GM23248 (cell line): ENCODE data around the gene LRRN2. TPM values are rescaled to one million over a fixed set of nuclear protein-coding genes. Genes with fewer than 3 reads are reported as not detected.

Experiments used
- DNase-seq: peaks from one replicate; pipeline ENCODE4 v3.0.0-alpha.2; 2015
- H2AFZ ChIP-seq: fragments of 200-600 bp; sonication (generic); 2 replicates; pipeline ENCODE4 v1.6.1; 2016; ENCODE audit warnings: antibody characterized with exemption
- H3F3A ChIP-seq: fragments of 200-600 bp; sonication (generic); 2 replicates; pipeline ENCODE4 v1.6.1; 2016; ENCODE audit warnings: mild to moderate bottlenecking, antibody characterized with exemption, mixed run types; ENCODE audit not compliant: insufficient read depth
- H3K27ac ChIP-seq: fragments of 200-600 bp; sonication (generic); 2 replicates; pipeline ENCODE4 v1.5.1; 2016; ENCODE audit warnings: mild to moderate bottlenecking
- H3K27me3 ChIP-seq: fragments of 200-600 bp; sonication (generic); replicated peaks from 2 replicates; pipeline ENCODE4 v1.6.1; 2016; ENCODE audit warnings: mild to moderate bottlenecking; ENCODE audit not compliant: insufficient read depth
- H3K36me3 ChIP-seq: fragments of 200-600 bp; sonication (generic); 2 replicates; pipeline ENCODE4 v1.6.1; 2016; ENCODE audit warnings: low read depth, mild to moderate bottlenecking
- H3K4me1 ChIP-seq: fragments of 200-600 bp; sonication (generic); 2 replicates; pipeline ENCODE4 v1.6.1; 2016; ENCODE audit warnings: mild to moderate bottlenecking; ENCODE audit not compliant: insufficient read depth
- H3K4me2 ChIP-seq: fragments of 200-600 bp; sonication (generic); one replicate; pipeline ENCODE4 v1.6.1; 2016; ENCODE audit warnings: mild to moderate bottlenecking; ENCODE audit not compliant: unreplicated experiment
- H3K4me3 ChIP-seq: fragments of 200-600 bp; sonication (generic); 2 replicates; pipeline ENCODE4 v1.5.1; 2016; ENCODE audit warnings: mild to moderate bottlenecking
- H3K79me2 ChIP-seq: fragments of 200-600 bp; sonication (generic); 2 replicates; pipeline ENCODE4 v1.6.1; 2016; ENCODE audit warnings: mild to moderate bottlenecking; ENCODE audit not compliant: insufficient read depth
- H3K9ac ChIP-seq: fragments of 200-600 bp; sonication (generic); 2 replicates; pipeline ENCODE4 v1.6.1; 2016; ENCODE audit warnings: mild to moderate bottlenecking
- H3K9me2 ChIP-seq: fragments of 200-600 bp; sonication (generic); 2 replicates; pipeline ENCODE4 v1.6.1; 2016; ENCODE audit warnings: mixed run types, mild to moderate bottlenecking, moderate library complexity; ENCODE audit not compliant: insufficient read depth
- H3K9me3 ChIP-seq: fragments of 200-600 bp; sonication (generic); one replicate; pipeline ENCODE4 v1.6.1; 2017; ENCODE audit warnings: low read depth
- H4K20me1 ChIP-seq: fragments of 200-600 bp; sonication (generic); 2 replicates; pipeline ENCODE4 v1.6.0; 2016; ENCODE audit not compliant: insufficient read depth
- EZH2 ChIP-seq: fragments of 200-600 bp; sonication (generic); IDR thresholded peaks from 2 replicates; pipeline ENCODE4 v1.6.1; 2018; ENCODE audit warnings: antibody characterized with exemption, mild to moderate bottlenecking; ENCODE audit not compliant: insufficient read depth, poor library complexity, severe bottlenecking
- EZH2phosphoT487 ChIP-seq: fragments of 200-600 bp; sonication (generic); IDR thresholded peaks from 2 replicates; pipeline ENCODE4 v1.6.1; 2018; ENCODE audit warnings: antibody characterized with exemption, moderate library complexity, mild to moderate bottlenecking, low read depth; ENCODE audit not compliant: insufficient read depth
- WGBS, 2 experiments: methylation state at CpG; one replicate each; pipeline ENCODE4 v1.1.6; 2015 to 2017; ENCODE audit warnings: low lambda C conversion rate in 2 of 2, low coverage in 1 of 2; ENCODE audit errors: missing lambda C conversion rate in 2 of 2; 5-methylcytosine and 5-hydroxymethylcytosine counted together
- in situ Hi-C: fragments of 300-500 bp; cut with MboI; formaldehyde crosslinking; loops from 2 replicates; pipeline ENCODE4 v1.15.0; 2020
- polyA plus RNA-seq: library from polyadenylated mRNA; unstranded; fragments of >200 nt; fragmentation: Nextera tagmentation; extraction: Ambion mirVana; gene quantifications from 2 replicates; pipeline ENCODE4 v1.2.1, GENCODE V29; 2016
- total RNA-seq: library from RNA; depleted of rRNA; stranded (reverse); fragments of >200 nt; shearing (Covaris generic); gene quantifications from 2 replicates; pipeline ENCODE4 v1.2.3, GENCODE V29; 2014

LRRN2 gene
- total and polyA plus RNA-seq, 2 experiments from 2014 or later: 0.22 TPM; not detected in 1

GRCh38 chr1:204714194-204714860 is 28.8 kb upstream of the LRRN2 start:
- WGBS, 2 experiments: 36 to 40% methylated on average over 6 of the region's 6 CpGs
- Histone ChIP-seq H3K9me2 (no peaks in the 10 kb centered on the region), H3K4me3 (no peak overlapping the region), H3K9ac (no peak overlapping the region), H3K4me1 (no peaks in the 10 kb centered on the region), H3K79me2 (no peaks in the 10 kb centered on the region), H2AFZ (no peak overlapping the region), H3K27me3 (peaks cover 86% of the 10 kb centered on the region), H4K20me1 (no peaks in the 10 kb centered on the region), H3F3A (no peaks in the 10 kb centered on the region), H3K36me3 (no peaks in the 10 kb centered on the region), H3K27ac (no peak overlapping the region), H3K4me2 (no peak overlapping the region), H3K9me3 (no peaks in the 10 kb centered on the region)
- in situ Hi-C loops: no loop called here
- DNase-seq: no peak
- TF ChIP-seq EZH2 (no peak), EZH2phosphoT487 (no peak)

- Histone ChIP-seq H3K36me3 (no peaks in the 10 kb centered on the region), H2AFZ (no peak overlapping the region), H3K4me3 (no peak overlapping the region), H3K4me1 (no peaks in the 10 kb centered on the region), H3K9ac (no peak overlapping the region), H3K27me3 (peaks cover 80% of the 10 kb centered on the region), H3K9me3 (no peaks in the 10 kb centered on the region), H3K9me2 (no peaks in the 10 kb centered on the region), H3K79me2 (no peaks in the 10 kb centered on the region), H3K4me2 (no peak overlapping the region), H3K27ac (no peak overlapping the region), H3F3A (no peaks in the 10 kb centered on the region), H4K20me1 (no peaks in the 10 kb centered on the region)
- WGBS, 2 experiments: 11 to 15% methylated on average over 5 of the region's 5 CpGs
- DNase-seq: no peak
- in situ Hi-C loops: no loop called here
- TF ChIP-seq EZH2phosphoT487 (no peak), EZH2 (no peak)
Observed at GRCh38 chr1:204713541-204713940, 28.0 kb upstream of the LRRN2 start.

- H2AFZ ChIP-seq: no peak overlapping the region
- H3K4me3 ChIP-seq: no peak overlapping the region
- no peak overlapping the region for H3K9ac ChIP-seq
- H3K27ac ChIP-seq: no peak overlapping the region
- no peak for DNase-seq
- no peaks in the 10 kb centered on the region for H3F3A ChIP-seq
- no peak overlapping the region for H3K4me2 ChIP-seq
- no peaks in the 10 kb centered on the region for H3K9me3 ChIP-seq
- no peaks in the 10 kb centered on the region for H3K79me2 ChIP-seq
- in situ Hi-C loops: no loop called here
- no peaks in the 10 kb centered on the region for H3K36me3 ChIP-seq
- H3K4me1 ChIP-seq: no peaks in the 10 kb centered on the region
- no peaks in the 10 kb centered on the region for H4K20me1 ChIP-seq
- H3K27me3 ChIP-seq: peaks cover 78% of the 10 kb centered on the region
- H3K9me2 ChIP-seq: no peaks in the 10 kb centered on the region
- no peak for TF ChIP-seq EZH2phosphoT487
- TF ChIP-seq EZH2: no peak
- WGBS, 2 experiments: 13 to 16% methylated on average over 4 of the region's 4 CpGs
Observed at GRCh38 chr1:204712708-204713430, 27.3 kb upstream of the LRRN2 start.

GRCh38 chr1:204711947-204712701 is 26.6 kb upstream of the LRRN2 start:
- no peak overlapping the region for H3K4me3 ChIP-seq
- H3K27me3 ChIP-seq: peaks cover 82% of the 10 kb centered on the region
- no peak for DNase-seq
- H3K36me3 ChIP-seq: no peaks in the 10 kb centered on the region
- H3K9me2 ChIP-seq: no peaks in the 10 kb centered on the region
- H3K4me2 ChIP-seq: no peak overlapping the region
- 5% methylated on average over 23 of the region's 23 CpGs for WGBS, 2 experiments
- no peaks in the 10 kb centered on the region for H3F3A ChIP-seq
- no peak overlapping the region for H3K9ac ChIP-seq
- H4K20me1 ChIP-seq: no peaks in the 10 kb centered on the region
- H3K27ac ChIP-seq: no peak overlapping the region
- no peaks in the 10 kb centered on the region for H3K79me2 ChIP-seq
- no peaks in the 10 kb centered on the region for H3K9me3 ChIP-seq
- in situ Hi-C loops: no loop called here
- TF ChIP-seq EZH2 (peak; percentile 25), EZH2phosphoT487 (no peak)
- H2AFZ ChIP-seq: no peak overlapping the region
- no peaks in the 10 kb centered on the region for H3K4me1 ChIP-seq
